Loucy (cell line): ENCODE data around the gene SYDE2.

Source experiments
- CTCF ChIP-seq: fragments of 200-600 bp; sonication (generic); conservative IDR thresholded peaks from 2 replicates; pipeline ENCODE4 v1.5.1; 2014; ENCODE audit warnings: mild to moderate bottlenecking, antibody characterized with exemption, low read length
- EZH2phosphoT487 ChIP-seq: fragments of 200-600 bp; IDR thresholded peaks from 2 replicates; pipeline ENCODE4 v1.6.1; 2018; ENCODE audit warnings: antibody characterized with exemption, mild to moderate bottlenecking, moderate library complexity, borderline replicate concordance

GRCh38 chr1:85225624-85226380, 25.0 kb upstream of the SYDE2 start:
- TF ChIP-seq CTCF (no peak), EZH2phosphoT487 (no peak)
